SH-SY5Y (cell line): ENCODE measurements around the gene KIF4A.

ENCODE experiments used
- GATA2 ChIP-seq: IDR thresholded peaks from 2 replicates; pipeline ENCODE4 v1.6.1; 2011; ENCODE audit warnings: mild to moderate bottlenecking, low read depth, low read length
- GATA3 ChIP-seq: IDR thresholded peaks from 2 replicates; pipeline ENCODE4 v1.6.1; 2011; ENCODE audit warnings: low read depth, mild to moderate bottlenecking, low read length, moderate library complexity

DNA sequence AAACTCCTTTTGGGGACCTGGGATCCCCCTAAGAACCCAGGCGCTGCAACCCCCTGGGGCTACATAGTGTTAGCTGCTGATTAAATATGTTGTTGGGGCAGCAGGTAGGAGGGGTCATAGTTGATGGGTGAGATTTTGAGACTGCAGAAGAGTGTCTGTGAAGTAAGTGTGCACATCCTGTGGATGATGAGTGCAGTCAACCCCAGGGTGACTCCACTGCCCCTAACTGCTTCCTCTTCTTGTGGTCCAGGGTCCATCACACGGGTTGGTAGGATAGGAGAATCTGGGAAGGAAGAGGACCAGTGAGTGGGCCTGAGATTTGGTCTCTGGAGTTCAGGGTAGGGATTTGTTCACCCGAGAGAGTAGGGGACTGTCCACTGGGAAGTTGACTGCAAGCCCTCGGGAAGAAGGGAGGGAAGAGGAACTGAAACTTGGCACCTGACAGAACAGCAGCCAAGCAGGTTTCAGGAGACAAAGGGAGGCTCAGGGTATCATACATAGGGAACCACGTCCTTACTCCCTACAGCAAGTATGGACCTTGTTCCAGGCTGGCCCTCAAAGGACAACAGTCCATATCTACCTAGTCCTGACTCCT lies 163.2 kb downstream of the KIF4A start:
- TF ChIP-seq GATA3: no peak
- TF ChIP-seq GATA2: no peak
